Neutrophil (primary cell): ENCODE data around the gene ABCC11.

Experiments
- H3K27ac ChIP-seq: fragments of 200-600 bp; sonication (generic); 2 replicates; pipeline ENCODE4 v1.5.1; 2016; ENCODE audit warnings: mild to moderate bottlenecking, moderate library complexity
- H3K27me3 ChIP-seq: fragments of 200-600 bp; sonication (generic); 2 replicates; pipeline ENCODE4 v1.6.0; 2016; ENCODE audit warnings: mild to moderate bottlenecking
- H3K36me3 ChIP-seq: fragments of 200-600 bp; sonication (generic); 2 replicates; pipeline ENCODE4 v1.5.1; 2017
- H3K4me1 ChIP-seq, 2 experiments: fragments of 200-600 bp in 1 of 2; sonication (generic) in 1 of 2; 1 replicate in 1 of 2; 2 replicates in 1 of 2; pipeline versions ENCODE4 v1.5.1 to v1.6.1; 2013 to 2016; ENCODE audit warnings: low read depth in 1 of 2, low read length in 1 of 2, mild to moderate bottlenecking in 1 of 2, moderate library complexity in 1 of 2; ENCODE audit not compliant: control insufficient read depth in 1 of 2, insufficient read depth in 1 of 2
- H3K4me3 ChIP-seq, 2 experiments: fragments of 200-600 bp in 1 of 2; sonication (generic) in 1 of 2; 1 replicate in 1 of 2; 2 replicates in 1 of 2; pipeline ENCODE4 v1.5.1; 2013 to 2016; ENCODE audit warnings: low read depth in 1 of 2, low read length in 1 of 2, mild to moderate bottlenecking in 1 of 2, moderate library complexity in 1 of 2
- H3K9me3 ChIP-seq: fragments of 200-600 bp; sonication (generic); 2 replicates; pipeline ENCODE4 v1.5.1; 2016
- CTCF ChIP-seq: fragments of 200-600 bp; sonication (generic); IDR thresholded peaks from 2 replicates; pipeline ENCODE4 v1.5.1; 2016; ENCODE audit warnings: antibody characterized with exemption

Gene ABCC11

GRCh38 chr16:48271728-48272127 lies 24.4 kb upstream of the ABCC11 start:
- no peak overlapping the region for H3K27ac ChIP-seq
- no peak for TF ChIP-seq CTCF
- H3K4me3 ChIP-seq = no peak overlapping the region
- H3K27me3 ChIP-seq = no peaks in the 10 kb centered on the region
- no peaks in the 10 kb centered on the region for H3K9me3 ChIP-seq
- H3K4me1 ChIP-seq = no peaks in the 10 kb centered on the region
- peaks cover 43% of the 10 kb centered on the region for H3K36me3 ChIP-seq

- no peaks in the 10 kb centered on the region for H3K4me1 ChIP-seq
Measured at GRCh38 chr16:48269011-48269410, 21.7 kb upstream of the ABCC11 start.

GRCh38 chr16:48262631-48263030 lies 15.3 kb upstream of the ABCC11 start:
- Histone ChIP-seq H3K4me1 (no peaks in the 10 kb centered on the region), H3K36me3 (peaks cover 74% of the 10 kb centered on the region), H3K27ac (no peak overlapping the region), H3K9me3 (no peaks in the 10 kb centered on the region), H3K27me3 (no peaks in the 10 kb centered on the region), H3K4me3 (no peak overlapping the region)
- TF ChIP-seq CTCF = no peak

More at GRCh38 chr16:48269011-48269410, 21.7 kb upstream of the ABCC11 start:
- H3K36me3 ChIP-seq = peaks cover 53% of the 10 kb centered on the region
- H3K27ac ChIP-seq = no peak overlapping the region
- no peaks in the 10 kb centered on the region for H3K27me3 ChIP-seq
- TF ChIP-seq CTCF = no peak
- H3K9me3 ChIP-seq = no peaks in the 10 kb centered on the region
- no peak overlapping the region for H3K4me3 ChIP-seq

- no peaks in the 10 kb centered on the region for H3K9me3 ChIP-seq
- H3K27me3 ChIP-seq = no peaks in the 10 kb centered on the region
- H3K4me3 ChIP-seq = no peak overlapping the region
- no peak for TF ChIP-seq CTCF
- H3K36me3 ChIP-seq = peaks cover 73% of the 10 kb centered on the region
- no peak overlapping the region for H3K27ac ChIP-seq
- H3K4me1 ChIP-seq = no peaks in the 10 kb centered on the region
Measured at GRCh38 chr16:48261569-48261968, 14.2 kb upstream of the ABCC11 start.

- no peaks in the 10 kb centered on the region for H3K27me3 ChIP-seq
- peaks cover 72% of the 10 kb centered on the region for H3K36me3 ChIP-seq
- TF ChIP-seq CTCF = no peak
- H3K27ac ChIP-seq = no peak overlapping the region
- no peak overlapping the region for H3K4me3 ChIP-seq
- H3K9me3 ChIP-seq = no peaks in the 10 kb centered on the region
- no peaks in the 10 kb centered on the region for H3K4me1 ChIP-seq
Measured at GRCh38 chr16:48256579-48257177, 9.3 kb upstream of the ABCC11 start.

GRCh38 chr16:48252013-48252412 lies 4.7 kb upstream of the ABCC11 start:
- Histone ChIP-seq H3K4me1 (no peaks in the 10 kb centered on the region), H3K27ac (no peak overlapping the region), H3K9me3 (no peaks in the 10 kb centered on the region), H3K36me3 (peaks cover 37% of the 10 kb centered on the region), H3K27me3 (no peaks in the 10 kb centered on the region), H3K4me3 (no peak overlapping the region)
- no peak for TF ChIP-seq CTCF
